ENCODE measurements around the gene GNA12. TPM values are rescaled to one million over a fixed set of nuclear protein-coding genes. Genes with fewer than 3 reads are reported as not detected.

Gene GNA12
- total and polyA plus RNA-seq, 10 of the 15 experiments (the other 5 are each of a cell fraction or from before 2014, with no cell fraction given) = 1.9 to 51.8 (median 12.6) TPM

- TF ChIP-seq ZNF592 (IDR thresholded peaks at IDR 0.05) (no peak), EZH2 (IDR thresholded peaks at IDR 0.05; ENCODE audit: borderline replicate concordance, control insufficient read depth, low read depth, low read length) (no peak)
Observed at GRCh38 chr7:2726316-2727018, 117.6 kb downstream of the GNA12 start (continued).

- no peak for DNase-seq (ENCODE audit: low read depth, low spot score)
- no peaks in the 10 kb centered on the region for H3K27me3 ChIP-seq (replicated peaks in 1 of 2; ENCODE audit: control insufficient read depth in 2 of 2, insufficient read depth in 2 of 2, low read length in 1 of 2)
- no peaks in the 10 kb centered on the region for H4K20me1 ChIP-seq (ENCODE audit: control insufficient read depth, insufficient read depth)
- WGBS (ENCODE audit: insufficient coverage, insufficient replicate concordance, low lambda C conversion rate, missing lambda C conversion rate) = 90% methylated on average over 34 of the region's 34 CpGs
- H2AFZ ChIP-seq (ENCODE audit: control insufficient read depth, low read depth, low read length) = no peak overlapping the region
- intact Hi-C loops (cut with micrococcal nuclease; ENCODE audit: unreplicated experiment) = no loop called here
- H3K4me3 ChIP-seq = no peak overlapping the region
- in situ Hi-C loops (cut with MboI) = no loop called here
- ChIA-PET SMC1A (ENCODE audit: uncharacterized antibody, unreplicated experiment) (no interaction called here), POLR2A (interaction anchor here (0.6 kb wide), 1 partner anchor 167 kb away, joined by 4 read pairs; no protein-coding TSS in a partner anchor), CTCF (interaction anchor here (1.1 to 2.1 kb wide), 2 partner anchors 32 to 47 kb away, joined by 3 to 5 read pairs; no protein-coding TSS in a partner anchor), RAD21 (ENCODE audit: unreplicated experiment) (interaction anchor here (1.0 kb wide), 1 partner anchor 32 kb away, joined by 3 read pairs; no protein-coding TSS in a partner anchor)
- no peak for FAIRE-seq
- H3K27ac ChIP-seq (ENCODE audit: control insufficient read depth, insufficient read depth) = no peak overlapping the region
- H3K4me2 ChIP-seq (ENCODE audit: control insufficient read depth, insufficient read depth) = no peak overlapping the region
- ATAC-seq = no peak
- peaks cover 0 to 6% of the 10 kb centered on the region in 2 experiments; a peak in 2 of 4 replicates for H3K36me3 ChIP-seq (ENCODE audit: control insufficient read depth in 2 of 2, insufficient read depth in 2 of 2, low read length in 1 of 2)
- TF ChIP-seq SRF (IDR thresholded peaks at IDR 0.05; ENCODE audit: low read depth in 2 of 2, low read length in 2 of 2) = no peak
- TF ChIP-seq MEF2A (IDR thresholded peaks at IDR 0.05; ENCODE audit: insufficient read depth, low read depth, low read length) = no peak
- TF ChIP-seq CREM (IDR thresholded peaks at IDR 0.05; ENCODE audit: low read depth) = no peak
- TF ChIP-seq JUNB (IDR thresholded peaks at IDR 0.05) = no peak
- TF ChIP-seq LARP7 (IDR thresholded peaks at IDR 0.05) = no peak
- no peak for TF ChIP-seq CBX3 (IDR thresholded peaks at IDR 0.05; ENCODE audit: borderline replicate concordance, low read depth)
- no peak for TF ChIP-seq WRNIP1 (IDR thresholded peaks at IDR 0.05; ENCODE audit: borderline replicate concordance, low read depth, low read length)
- TF ChIP-seq RUNX3 (IDR thresholded peaks at IDR 0.05; ENCODE audit: low read length) = no peak
- no peak for TF ChIP-seq JUND (IDR thresholded peaks at IDR 0.05; ENCODE audit: low read depth, low read length)
- H3K79me2 ChIP-seq (ENCODE audit: control insufficient read depth, insufficient read depth, low read length) = no peaks in the 10 kb centered on the region
- no peak overlapping the region for H3K9ac ChIP-seq (ENCODE audit: control insufficient read depth, insufficient read depth, low read length)
- BruUV-seq (replicated peaks) = no TSS peak
- H3K9me3 ChIP-seq (replicated peaks; ENCODE audit: control insufficient read depth, insufficient read depth, low read length) = no peaks in the 10 kb centered on the region; the same call in 2 of the 3 replicates
- peaks cover 7% of the 10 kb centered on the region for H3K4me1 ChIP-seq (ENCODE audit: control insufficient read depth, insufficient read depth, low read length)
Observed at GRCh38 chr7:2725178-2726105, 118.7 kb downstream of the GNA12 start.
